Liver (tissue), 3 donors: ENCODE data around the gene HMG20B.

Experiments
- CTCF ChIP-seq: fragments of 150-350 bp; IDR thresholded peaks from 2 replicates; pipeline ENCODE4 v1.5.1; 2017; ENCODE audit warnings: improper control_type of control experiment, low read depth, low read length; ENCODE audit not compliant: missing input control
- REST ChIP-seq: IDR thresholded peaks from 2 replicates; pipeline ENCODE4 v1.6.1; 2016; ENCODE audit warnings: antibody characterized with exemption, mild to moderate bottlenecking
- TAF1 ChIP-seq: conservative IDR thresholded peaks from 2 replicates; pipeline ENCODE4 v1.6.1; 2016; ENCODE audit warnings: antibody characterized with exemption, mild to moderate bottlenecking
- YY1 ChIP-seq: IDR thresholded peaks from 2 replicates; pipeline ENCODE4 v1.6.1; 2016; ENCODE audit warnings: antibody characterized with exemption, mild to moderate bottlenecking
- TF ChIP-seq, protein P1 (sequence below): IDR thresholded peaks from 2 replicates; pipeline ENCODE4 v1.6.1; 2016; ENCODE audit warnings: antibody characterized with exemption
- donor health status: healthy.
- donor health status: healthy.

GRCh38 chr19:3533563-3534216 lies 39.1 kb upstream of the HMG20B start:
- no peak for TF ChIP-seq TAF1
- TF ChIP-seq CTCF, result no peak
- TF ChIP-seq, protein P1, sequence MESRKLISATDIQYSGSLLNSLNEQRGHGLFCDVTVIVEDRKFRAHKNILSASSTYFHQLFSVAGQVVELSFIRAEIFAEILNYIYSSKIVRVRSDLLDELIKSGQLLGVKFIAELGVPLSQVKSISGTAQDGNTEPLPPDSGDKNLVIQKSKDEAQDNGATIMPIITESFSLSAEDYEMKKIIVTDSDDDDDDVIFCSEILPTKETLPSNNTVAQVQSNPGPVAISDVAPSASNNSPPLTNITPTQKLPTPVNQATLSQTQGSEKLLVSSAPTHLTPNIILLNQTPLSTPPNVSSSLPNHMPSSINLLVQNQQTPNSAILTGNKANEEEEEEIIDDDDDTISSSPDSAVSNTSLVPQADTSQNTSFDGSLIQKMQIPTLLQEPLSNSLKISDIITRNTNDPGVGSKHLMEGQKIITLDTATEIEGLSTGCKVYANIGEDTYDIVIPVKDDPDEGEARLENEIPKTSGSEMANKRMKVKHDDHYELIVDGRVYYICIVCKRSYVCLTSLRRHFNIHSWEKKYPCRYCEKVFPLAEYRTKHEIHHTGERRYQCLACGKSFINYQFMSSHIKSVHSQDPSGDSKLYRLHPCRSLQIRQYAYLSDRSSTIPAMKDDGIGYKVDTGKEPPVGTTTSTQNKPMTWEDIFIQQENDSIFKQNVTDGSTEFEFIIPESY, result no peak
- TF ChIP-seq YY1, result no peak
- TF ChIP-seq REST, result no peak
